Kidney epithelial cell (primary cell): ENCODE data around the gene GPR32. TPM values are rescaled to one million over a fixed set of nuclear protein-coding genes. Genes with fewer than 3 reads are reported as not detected.
A peak's percentile ranks its signal among the peaks of the same experiment; 100 is the strongest.

Experiments used
- DNase-seq: peaks from one replicate; pipeline ENCODE4 v3.0.0-alpha.2; 2010; ENCODE audit warnings: low read depth
- H3K27me3 ChIP-seq: 2 replicates; pipeline ENCODE4 v1.6.0; 2011; ENCODE audit warnings: low read length; ENCODE audit not compliant: control insufficient read depth, insufficient read depth
- H3K36me3 ChIP-seq: 2 replicates; pipeline ENCODE4 v1.5.1; 2011; ENCODE audit warnings: low read length; ENCODE audit not compliant: control insufficient read depth, insufficient read depth
- H3K4me3 ChIP-seq: 2 replicates; pipeline ENCODE4 v1.5.1; 2011; ENCODE audit warnings: low read depth, mild to moderate bottlenecking, control low read depth, low read length
- total RNA-seq: library from RNA; depleted of rRNA; stranded (reverse); fragments of >200 nt; gene quantifications from 2 replicates; pipeline ENCODE4 v1.2.3, GENCODE V29; 2015
- TF ChIP-seq, protein P1 (sequence below): IDR thresholded peaks from 2 replicates; pipeline ENCODE4 v1.5.1; 2011; ENCODE audit warnings: mild to moderate bottlenecking, moderate library complexity, low read length, control low read depth, inconsistent platforms; ENCODE audit not compliant: insufficient read depth, poor library complexity, severe bottlenecking

GPR32 gene
- total RNA-seq, 1 donor from 2014 or later = not detected

DNA sequence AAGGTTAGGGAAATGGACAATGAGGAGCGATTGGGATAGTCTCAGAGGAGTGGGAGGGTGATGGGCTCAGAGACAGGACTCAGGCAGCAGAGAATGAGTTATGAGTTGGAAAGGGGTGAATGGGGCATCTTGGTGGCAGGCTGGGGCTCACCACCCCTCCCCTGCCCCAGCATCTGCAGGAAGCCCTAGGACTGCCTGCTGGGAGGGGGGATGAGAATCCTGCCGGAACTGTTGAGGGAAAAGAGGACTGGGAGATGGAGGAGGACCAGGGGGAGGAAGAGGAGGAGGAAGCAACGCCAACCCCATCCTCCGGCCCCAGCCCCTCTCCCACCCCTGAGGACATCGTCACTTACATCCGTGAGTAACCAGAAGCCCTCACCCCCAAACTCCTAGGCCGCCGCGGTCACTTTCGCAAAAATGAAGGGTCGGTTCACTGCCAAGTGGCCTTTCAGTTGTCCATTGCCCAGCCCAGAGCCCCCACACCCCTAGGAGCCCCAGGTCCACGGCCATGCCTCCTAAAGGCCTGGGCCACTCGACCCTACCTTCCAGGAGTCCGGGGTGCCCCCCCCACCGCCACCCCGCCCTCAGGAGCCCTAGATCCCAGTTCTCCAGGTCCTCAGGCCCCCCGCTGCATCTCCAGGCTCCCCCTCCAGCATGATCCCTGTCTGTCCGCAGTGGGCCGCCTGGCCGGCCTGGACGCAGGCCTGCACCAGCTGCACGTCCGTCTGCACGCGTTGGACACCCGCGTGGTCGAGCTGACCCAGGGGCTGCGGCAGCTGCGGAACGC, 46.3 kb upstream of the GPR32 start:
- Histone ChIP-seq H3K36me3 (no peaks in the 10 kb centered on the region), H3K4me3 (peak overlapping the region; percentile 59), H3K27me3 (peaks cover 12% of the 10 kb centered on the region)
- no peak for DNase-seq
- TF ChIP-seq, protein P1, sequence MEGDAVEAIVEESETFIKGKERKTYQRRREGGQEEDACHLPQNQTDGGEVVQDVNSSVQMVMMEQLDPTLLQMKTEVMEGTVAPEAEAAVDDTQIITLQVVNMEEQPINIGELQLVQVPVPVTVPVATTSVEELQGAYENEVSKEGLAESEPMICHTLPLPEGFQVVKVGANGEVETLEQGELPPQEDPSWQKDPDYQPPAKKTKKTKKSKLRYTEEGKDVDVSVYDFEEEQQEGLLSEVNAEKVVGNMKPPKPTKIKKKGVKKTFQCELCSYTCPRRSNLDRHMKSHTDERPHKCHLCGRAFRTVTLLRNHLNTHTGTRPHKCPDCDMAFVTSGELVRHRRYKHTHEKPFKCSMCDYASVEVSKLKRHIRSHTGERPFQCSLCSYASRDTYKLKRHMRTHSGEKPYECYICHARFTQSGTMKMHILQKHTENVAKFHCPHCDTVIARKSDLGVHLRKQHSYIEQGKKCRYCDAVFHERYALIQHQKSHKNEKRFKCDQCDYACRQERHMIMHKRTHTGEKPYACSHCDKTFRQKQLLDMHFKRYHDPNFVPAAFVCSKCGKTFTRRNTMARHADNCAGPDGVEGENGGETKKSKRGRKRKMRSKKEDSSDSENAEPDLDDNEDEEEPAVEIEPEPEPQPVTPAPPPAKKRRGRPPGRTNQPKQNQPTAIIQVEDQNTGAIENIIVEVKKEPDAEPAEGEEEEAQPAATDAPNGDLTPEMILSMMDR = no peak

DNA sequence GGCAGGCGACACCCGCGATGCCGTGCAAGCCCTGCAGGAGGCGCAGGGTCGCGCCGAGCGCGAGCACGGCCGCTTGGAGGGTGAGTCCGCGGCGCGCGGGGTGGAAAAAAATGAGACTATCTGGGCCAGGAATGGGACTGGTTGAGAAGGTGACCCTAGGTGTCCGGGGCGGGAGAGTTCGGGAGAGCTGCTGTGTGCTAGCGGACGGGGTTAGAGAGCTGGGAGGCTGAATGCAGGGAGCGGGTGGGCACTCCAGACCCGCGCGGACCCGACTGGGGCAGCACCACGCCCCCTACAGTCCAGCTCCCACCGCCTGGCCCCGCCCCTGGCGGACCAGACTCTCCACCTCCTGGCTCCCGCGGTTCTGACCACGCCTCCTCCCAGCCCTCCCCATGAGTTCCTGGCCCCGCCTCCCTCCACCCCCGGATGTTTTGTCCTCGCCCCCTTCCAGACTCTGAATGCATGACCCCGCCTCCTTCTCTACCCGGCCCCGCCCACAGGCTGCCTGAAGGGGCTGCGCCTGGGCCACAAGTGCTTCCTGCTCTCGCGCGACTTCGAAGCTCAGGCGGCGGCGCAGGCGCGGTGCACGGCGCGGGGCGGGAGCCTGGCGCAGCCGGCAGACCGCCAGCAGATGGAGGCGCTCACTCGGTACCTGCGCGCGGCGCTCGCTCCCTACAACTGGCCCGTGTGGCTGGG, 45.6 kb upstream of the GPR32 start:
- H3K36me3 ChIP-seq = no peaks in the 10 kb centered on the region
- TF ChIP-seq, protein P1 = no peak
- peak; percentile 88 for DNase-seq
- peak overlapping the region; percentile 82 for H3K4me3 ChIP-seq
- H3K27me3 ChIP-seq = peaks cover 10% of the 10 kb centered on the region

- H3K36me3 ChIP-seq = no peaks in the 10 kb centered on the region
- no peak for DNase-seq
- TF ChIP-seq, protein P1 = no peak
These were observed 44.9 kb upstream of the GPR32 start for GRCh38 chr19:50725218-50725910.

GRCh38 chr19:50725911-50726230, 44.4 kb upstream of the GPR32 start:
- H3K27me3 ChIP-seq = peaks cover 8% of the 10 kb centered on the region
- H3K4me3 ChIP-seq = peak overlapping the region; percentile 82
- no peak for DNase-seq
- TF ChIP-seq, protein P1 = no peak
- no peaks in the 10 kb centered on the region for H3K36me3 ChIP-seq

More at GRCh38 chr19:50725218-50725910, 44.9 kb upstream of the GPR32 start:
- peaks cover 8% of the 10 kb centered on the region for H3K27me3 ChIP-seq
- peak overlapping the region; percentile 82 for H3K4me3 ChIP-seq

DNA sequence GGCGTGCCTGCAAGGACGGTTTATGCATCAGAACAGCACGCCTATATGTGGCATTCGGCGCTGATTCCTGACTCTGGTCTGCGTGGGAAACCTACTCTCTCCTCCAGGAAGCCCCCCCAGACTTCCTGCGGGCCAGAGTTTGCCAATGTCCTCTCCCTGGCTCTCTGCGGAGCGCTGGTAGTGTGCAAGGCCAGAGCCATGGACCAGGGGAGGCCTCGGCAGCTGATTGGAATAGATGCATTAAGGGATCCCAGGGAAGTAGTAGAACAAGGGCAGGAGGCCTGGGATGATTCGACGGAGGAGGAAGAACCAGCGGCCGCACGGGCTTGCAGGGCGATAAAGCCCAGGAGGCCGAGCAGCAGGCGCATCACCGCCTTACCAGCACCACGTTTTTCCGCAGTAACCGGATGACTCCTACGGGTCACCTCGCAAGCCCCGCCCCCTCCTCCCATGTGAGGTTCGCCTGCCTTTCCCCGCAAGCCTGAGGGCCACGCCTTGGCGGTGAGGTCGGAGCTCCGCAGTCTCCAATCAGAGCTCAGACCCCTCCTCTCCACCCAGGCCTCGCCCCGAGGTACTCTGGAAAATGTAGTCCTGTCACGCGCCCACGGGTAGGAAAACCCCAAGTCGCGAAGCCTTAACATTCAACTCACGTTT, 42.1 kb upstream of the GPR32 start:
- TF ChIP-seq, protein P1 = no peak
- Histone ChIP-seq H3K36me3 (no peaks in the 10 kb centered on the region), H3K4me3 (no peak overlapping the region), H3K27me3 (peaks cover 2% of the 10 kb centered on the region)
- peak; percentile 39 for DNase-seq
